WTC11 (cell line): ENCODE results near the gene GCA. TPM values are rescaled to one million over a fixed set of nuclear protein-coding genes. Genes with fewer than 3 reads are reported as not detected.

Experiments
- ATAC-seq: fragments of 200-7000 bp; cut with Tn5 transposase; 2 replicates; pipeline ENCODE4 v1.10.0; 2021; ENCODE audit warnings: mild to moderate bottlenecking, moderate library complexity
- CTCF ChIA-PET: fragments of 300-600 bp; sonication (Branson Sonifier 250); formaldehyde crosslinking; loops from one replicate; lab custom pipeline; 2021; ENCODE audit warnings: antibody characterized with exemption; lab: Charles Lee
- POLR2A ChIA-PET: fragments of 350-600 bp; sonication (Branson Sonifier 250); formaldehyde crosslinking; loops from one replicate; lab custom pipeline; 2021; ENCODE audit warnings: antibody characterized with exemption; lab: Charles Lee
- DNase-seq: peaks from one replicate; pipeline ENCODE4 v3.0.0; 2021; ENCODE audit warnings: low spot score
- H3K27ac Mint-ChIP-seq: 2 replicates; pipeline ENCODE4 v1.8.0; 2021; ENCODE audit warnings: mixed read lengths
- H3K27me3 Mint-ChIP-seq: 2 replicates; pipeline ENCODE4 v1.8.0; 2021; ENCODE audit warnings: low read depth, mild to moderate bottlenecking, moderate library complexity, mixed read lengths
- H3K36me3 Mint-ChIP-seq: 2 replicates; pipeline ENCODE4 v1.8.0; 2021; ENCODE audit warnings: mixed read lengths
- H3K4me1 Mint-ChIP-seq: 2 replicates; pipeline ENCODE4 v1.8.0; 2022; ENCODE audit warnings: mixed read lengths
- H3K4me3 Mint-ChIP-seq: 2 replicates; pipeline ENCODE4 v1.8.0; 2021; ENCODE audit warnings: mild to moderate bottlenecking, moderate library complexity, mixed read lengths
- H3K9me3 Mint-ChIP-seq: 2 replicates; pipeline ENCODE4 v1.8.0; 2021; ENCODE audit warnings: mixed read lengths
- EMX1 ChIP-seq: fragments of 250-450 bp; sonication (Bioruptor Pico); IDR thresholded peaks from 2 replicates; pipeline ENCODE4 v1.8.0; 2021; ENCODE audit warnings: mild to moderate bottlenecking
- HMGXB4 ChIP-seq: sonication (generic); formaldehyde crosslinking; IDR thresholded peaks from 2 replicates; pipeline ENCODE4 v1.8.1; 2023; ENCODE audit warnings: mild to moderate bottlenecking, moderate library complexity, missing genetic modification reagents
- JAZF1 ChIP-seq: fragments of 250-450 bp; sonication (Bioruptor Pico); IDR thresholded peaks from 2 replicates; pipeline ENCODE4 v1.9.0; 2021; ENCODE audit warnings: moderate library complexity, mild to moderate bottlenecking, inconsistent platforms
- NFE2L1 ChIP-seq: sonication (generic); formaldehyde crosslinking; IDR thresholded peaks from 2 replicates; pipeline ENCODE4 v1.8.1; 2023; ENCODE audit warnings: missing genetic modification reagents
- NR2C2 ChIP-seq: sonication (generic); formaldehyde crosslinking; IDR thresholded peaks from 2 replicates; pipeline ENCODE4 v1.8.0; 2022; ENCODE audit warnings: mild to moderate bottlenecking, missing genetic modification reagents
- PREB ChIP-seq: sonication (generic); formaldehyde crosslinking; IDR thresholded peaks from 2 replicates; pipeline ENCODE4 v1.8.1; 2022; ENCODE audit warnings: mild to moderate bottlenecking, missing genetic modification reagents, moderate library complexity, borderline replicate concordance
- TEAD4 ChIP-seq: sonication (generic); formaldehyde crosslinking; IDR thresholded peaks from 2 replicates; pipeline ENCODE4 v1.8.0; 2022; ENCODE audit warnings: mild to moderate bottlenecking, missing genetic modification reagents
- ZNF138 ChIP-seq: sonication (generic); formaldehyde crosslinking; conservative IDR thresholded peaks from 2 replicates; pipeline ENCODE4 v1.8.1; 2022; ENCODE audit warnings: mild to moderate bottlenecking, moderate library complexity, missing genetic modification reagents
- ZNF512 ChIP-seq: sonication (generic); formaldehyde crosslinking; IDR thresholded peaks from 2 replicates; pipeline ENCODE4 v1.8.1; 2022; ENCODE audit warnings: missing genetic modification reagents, borderline replicate concordance
- ZNF532 ChIP-seq: fragments of 250-450 bp; sonication (Bioruptor Pico); IDR thresholded peaks from 2 replicates; pipeline ENCODE4 v1.9.0; 2021; ENCODE audit warnings: mild to moderate bottlenecking, borderline replicate concordance
- total RNA-seq: library from RNA; stranded (reverse); gene quantifications from 3 replicates; pipeline ENCODE4 v1.2.3, GENCODE V29; 2021
- TF ChIP-seq, protein P1 (sequence below): sonication (generic); formaldehyde crosslinking; conservative IDR thresholded peaks from 2 replicates; pipeline ENCODE4 v1.8.1; 2022; ENCODE audit warnings: mild to moderate bottlenecking, missing genetic modification reagents
- TF ChIP-seq, protein P2 (sequence below): sonication (generic); formaldehyde crosslinking; IDR thresholded peaks from 2 replicates; pipeline ENCODE4 v1.8.0; 2023; ENCODE audit warnings: missing genetic modification reagents, mild to moderate bottlenecking, borderline replicate concordance
- TF ChIP-seq, protein P3 (sequence below): sonication (generic); formaldehyde crosslinking; conservative IDR thresholded peaks from 2 replicates; pipeline ENCODE4 v1.8.1; 2023; ENCODE audit warnings: mild to moderate bottlenecking, low read depth, missing genetic modification reagents, moderate library complexity

GCA gene
- total RNA-seq, 1 experiment from 2014 or later, result 42.1 TPM

DNA sequence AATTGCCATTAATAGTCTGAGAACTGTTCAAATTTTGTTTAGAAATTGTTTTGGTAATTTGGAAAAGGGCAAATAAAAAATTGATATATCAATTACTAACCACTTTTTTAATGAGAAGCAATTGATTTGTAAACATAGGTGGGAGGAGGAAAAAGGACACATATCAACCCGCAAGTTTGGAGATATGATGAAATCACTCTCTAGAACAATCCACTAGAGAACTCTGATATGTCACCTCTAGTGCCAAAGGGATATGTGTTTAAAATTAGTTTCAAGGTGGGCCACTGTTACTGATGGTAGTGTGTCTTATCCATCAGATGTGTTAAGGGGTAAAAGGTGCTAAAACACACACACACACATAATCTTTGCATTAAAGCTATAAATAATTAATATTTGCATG lies 42.1 kb upstream of the GCA start (continued):
- no peak for TF ChIP-seq NFE2L1 (CRISPR knock-in tag)
- TF ChIP-seq ZNF138, result no peak
- no peak for TF ChIP-seq NR2C2 (CRISPR knock-in tag)
- TF ChIP-seq, protein P1, sequence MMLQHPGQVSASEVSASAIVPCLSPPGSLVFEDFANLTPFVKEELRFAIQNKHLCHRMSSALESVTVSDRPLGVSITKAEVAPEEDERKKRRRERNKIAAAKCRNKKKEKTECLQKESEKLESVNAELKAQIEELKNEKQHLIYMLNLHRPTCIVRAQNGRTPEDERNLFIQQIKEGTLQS (CRISPR knock-in tag), result no peak

DNA sequence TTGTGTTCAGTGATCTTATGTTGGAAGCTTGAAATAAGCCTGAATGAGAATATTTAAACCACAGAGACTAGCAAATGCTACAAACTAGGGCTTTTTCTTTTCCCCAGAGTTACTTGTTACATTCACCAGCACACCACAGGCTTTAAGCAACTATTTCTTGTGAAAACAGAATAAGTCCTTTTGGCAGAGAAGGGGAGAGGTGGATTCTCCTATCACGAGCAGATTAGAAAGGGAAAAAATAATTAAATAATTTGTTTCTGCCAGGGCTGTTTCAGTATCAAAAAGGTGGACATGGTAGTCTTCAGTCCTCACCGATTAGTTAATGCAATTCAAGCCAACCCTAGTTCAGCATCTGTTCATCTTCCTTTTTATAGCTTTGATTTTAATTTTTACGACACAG lies 38.0 kb upstream of the GCA start:
- H3K9me3 Mint-ChIP-seq, result peaks cover 11% of the 10 kb centered on the region
- no peak overlapping the region for H3K27ac Mint-ChIP-seq
- H3K4me1 Mint-ChIP-seq, result peaks cover 9% of the 10 kb centered on the region
- CTCF ChIA-PET, result no interaction called here
- no peak for TF ChIP-seq PREB (CRISPR knock-in tag)
- H3K27me3 Mint-ChIP-seq, result no peaks in the 10 kb centered on the region
- no peaks in the 10 kb centered on the region for H3K36me3 Mint-ChIP-seq
- POLR2A ChIA-PET, result no interaction called here
- DNase-seq (no peak), ATAC-seq (no peak)
- H3K4me3 Mint-ChIP-seq, result no peak overlapping the region

- no peak for ATAC-seq
- ChIA-PET POLR2A (no interaction called here), CTCF (interaction anchor here (1.6 kb wide), 1 partner anchor 11 kb away, joined by 4 read pairs; no protein-coding TSS in a partner anchor)
- Mint-ChIP-seq H3K4me1 (peaks cover 9% of the 10 kb centered on the region), H3K36me3 (no peaks in the 10 kb centered on the region), H3K27ac (no peak overlapping the region), H3K4me3 (no peak overlapping the region), H3K27me3 (no peaks in the 10 kb centered on the region), H3K9me3 (peaks cover 11% of the 10 kb centered on the region)
- no peak for DNase-seq
- TF ChIP-seq ZNF532 (CRISPR knock-in tag) (no peak), JAZF1 (CRISPR knock-in tag) (no peak), EMX1 (CRISPR knock-in tag) (no peak), TEAD4 (CRISPR knock-in tag) (no peak), ZNF512 (no peak), HMGXB4 (CRISPR knock-in tag) (no peak)
- TF ChIP-seq, protein P2, sequence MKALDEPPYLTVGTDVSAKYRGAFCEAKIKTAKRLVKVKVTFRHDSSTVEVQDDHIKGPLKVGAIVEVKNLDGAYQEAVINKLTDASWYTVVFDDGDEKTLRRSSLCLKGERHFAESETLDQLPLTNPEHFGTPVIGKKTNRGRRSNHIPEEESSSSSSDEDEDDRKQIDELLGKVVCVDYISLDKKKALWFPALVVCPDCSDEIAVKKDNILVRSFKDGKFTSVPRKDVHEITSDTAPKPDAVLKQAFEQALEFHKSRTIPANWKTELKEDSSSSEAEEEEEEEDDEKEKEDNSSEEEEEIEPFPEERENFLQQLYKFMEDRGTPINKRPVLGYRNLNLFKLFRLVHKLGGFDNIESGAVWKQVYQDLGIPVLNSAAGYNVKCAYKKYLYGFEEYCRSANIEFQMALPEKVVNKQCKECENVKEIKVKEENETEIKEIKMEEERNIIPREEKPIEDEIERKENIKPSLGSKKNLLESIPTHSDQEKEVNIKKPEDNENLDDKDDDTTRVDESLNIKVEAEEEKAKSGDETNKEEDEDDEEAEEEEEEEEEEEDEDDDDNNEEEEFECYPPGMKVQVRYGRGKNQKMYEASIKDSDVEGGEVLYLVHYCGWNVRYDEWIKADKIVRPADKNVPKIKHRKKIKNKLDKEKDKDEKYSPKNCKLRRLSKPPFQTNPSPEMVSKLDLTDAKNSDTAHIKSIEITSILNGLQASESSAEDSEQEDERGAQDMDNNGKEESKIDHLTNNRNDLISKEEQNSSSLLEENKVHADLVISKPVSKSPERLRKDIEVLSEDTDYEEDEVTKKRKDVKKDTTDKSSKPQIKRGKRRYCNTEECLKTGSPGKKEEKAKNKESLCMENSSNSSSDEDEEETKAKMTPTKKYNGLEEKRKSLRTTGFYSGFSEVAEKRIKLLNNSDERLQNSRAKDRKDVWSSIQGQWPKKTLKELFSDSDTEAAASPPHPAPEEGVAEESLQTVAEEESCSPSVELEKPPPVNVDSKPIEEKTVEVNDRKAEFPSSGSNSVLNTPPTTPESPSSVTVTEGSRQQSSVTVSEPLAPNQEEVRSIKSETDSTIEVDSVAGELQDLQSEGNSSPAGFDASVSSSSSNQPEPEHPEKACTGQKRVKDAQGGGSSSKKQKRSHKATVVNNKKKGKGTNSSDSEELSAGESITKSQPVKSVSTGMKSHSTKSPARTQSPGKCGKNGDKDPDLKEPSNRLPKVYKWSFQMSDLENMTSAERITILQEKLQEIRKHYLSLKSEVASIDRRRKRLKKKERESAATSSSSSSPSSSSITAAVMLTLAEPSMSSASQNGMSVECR (CRISPR knock-in tag), result no peak
- TF ChIP-seq, protein P1 (CRISPR knock-in tag), result no peak
- TF ChIP-seq, protein P3, sequence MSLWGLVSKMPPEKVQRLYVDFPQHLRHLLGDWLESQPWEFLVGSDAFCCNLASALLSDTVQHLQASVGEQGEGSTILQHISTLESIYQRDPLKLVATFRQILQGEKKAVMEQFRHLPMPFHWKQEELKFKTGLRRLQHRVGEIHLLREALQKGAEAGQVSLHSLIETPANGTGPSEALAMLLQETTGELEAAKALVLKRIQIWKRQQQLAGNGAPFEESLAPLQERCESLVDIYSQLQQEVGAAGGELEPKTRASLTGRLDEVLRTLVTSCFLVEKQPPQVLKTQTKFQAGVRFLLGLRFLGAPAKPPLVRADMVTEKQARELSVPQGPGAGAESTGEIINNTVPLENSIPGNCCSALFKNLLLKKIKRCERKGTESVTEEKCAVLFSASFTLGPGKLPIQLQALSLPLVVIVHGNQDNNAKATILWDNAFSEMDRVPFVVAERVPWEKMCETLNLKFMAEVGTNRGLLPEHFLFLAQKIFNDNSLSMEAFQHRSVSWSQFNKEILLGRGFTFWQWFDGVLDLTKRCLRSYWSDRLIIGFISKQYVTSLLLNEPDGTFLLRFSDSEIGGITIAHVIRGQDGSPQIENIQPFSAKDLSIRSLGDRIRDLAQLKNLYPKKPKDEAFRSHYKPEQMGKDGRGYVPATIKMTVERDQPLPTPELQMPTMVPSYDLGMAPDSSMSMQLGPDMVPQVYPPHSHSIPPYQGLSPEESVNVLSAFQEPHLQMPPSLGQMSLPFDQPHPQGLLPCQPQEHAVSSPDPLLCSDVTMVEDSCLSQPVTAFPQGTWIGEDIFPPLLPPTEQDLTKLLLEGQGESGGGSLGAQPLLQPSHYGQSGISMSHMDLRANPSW (CRISPR knock-in tag), result no peak
Measured at GRCh38 chr2:162308747-162309503, 35.0 kb upstream of the GCA start.
